NCI-H146 treated with DMSO at 0.1 percent for 48 hours (cell line): ENCODE data around the gene TCF7L2.

Source experiments
- DNase-seq: peaks from one replicate; lab custom pipeline; 2025; ENCODE audit not compliant: unreplicated experiment; lab: John Stamatoyannopoulos, UW

The TCF7L2 gene

DNA sequence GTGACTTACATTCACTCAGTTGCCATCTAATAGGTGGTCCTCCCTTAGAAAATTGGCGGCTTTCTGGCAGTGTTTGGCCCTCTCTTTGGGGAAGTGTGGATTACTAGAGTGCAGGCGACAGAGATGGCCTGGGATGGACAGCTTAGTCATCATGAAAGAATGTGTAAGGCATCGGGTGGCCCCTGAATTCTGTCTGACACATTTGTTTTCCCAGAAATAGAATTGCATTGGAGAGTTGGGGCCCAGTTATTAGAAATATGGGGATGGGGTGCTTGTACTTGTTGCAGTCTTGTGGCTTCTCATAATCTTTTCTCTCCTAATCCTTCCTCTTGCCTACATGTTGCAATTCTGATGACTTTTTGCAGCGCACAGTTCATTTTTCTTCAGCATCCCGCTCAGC, 13.8 kb downstream of the TCF7L2 start:
- no peak for DNase-seq

DNA sequence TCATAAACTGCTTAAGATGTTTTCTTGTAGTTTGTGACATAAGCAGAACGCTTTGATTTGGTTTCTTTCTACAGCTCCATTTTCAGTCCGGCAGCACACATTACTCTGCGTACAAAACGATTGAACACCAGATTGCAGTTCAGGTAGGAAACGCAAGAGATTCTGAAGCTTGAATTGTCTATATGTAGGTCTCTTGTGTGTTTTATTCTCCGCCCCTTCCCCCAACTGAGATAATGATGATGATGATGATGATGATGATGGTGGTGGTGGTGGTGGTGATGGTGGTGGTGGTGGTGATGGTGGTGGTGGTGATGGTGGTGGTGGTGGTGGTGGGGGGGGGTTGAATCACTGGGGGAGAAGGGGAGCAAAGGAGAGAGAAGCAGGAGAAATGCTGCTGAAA, 14.4 kb downstream of the TCF7L2 start:
- no peak for DNase-seq

DNA sequence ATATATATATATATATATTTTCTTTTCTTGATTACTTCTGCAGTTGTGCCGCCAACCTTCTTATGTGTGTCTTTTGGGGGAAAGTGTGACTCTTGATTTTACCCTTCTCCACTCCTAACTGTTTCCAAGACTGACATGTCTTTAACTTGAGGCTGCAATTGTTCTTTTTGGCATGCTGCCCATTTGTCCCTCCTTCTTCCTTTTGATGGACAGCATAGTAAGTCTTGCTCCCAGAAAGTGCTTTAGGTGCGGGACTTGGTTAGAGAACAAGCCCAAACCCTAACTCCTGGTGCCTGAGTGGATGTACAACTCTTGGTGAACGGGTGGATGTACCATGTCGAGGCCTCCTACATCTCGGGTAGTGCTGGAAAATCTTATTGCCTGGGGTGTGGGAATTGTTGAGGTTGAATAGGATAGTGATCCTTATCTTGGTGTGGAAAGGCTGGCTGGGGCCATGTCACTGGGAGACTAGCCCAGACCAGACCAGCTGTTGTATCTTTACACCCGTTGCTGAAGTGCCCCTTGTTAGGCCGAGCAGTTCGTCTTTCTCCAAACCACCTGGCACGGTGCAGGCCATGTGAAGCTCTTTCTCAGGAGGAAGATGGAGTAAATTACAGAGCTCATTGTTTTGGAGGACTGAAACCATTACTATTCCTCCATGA, 16.3 kb downstream of the TCF7L2 start:
- DNase-seq, result no peak

DNA sequence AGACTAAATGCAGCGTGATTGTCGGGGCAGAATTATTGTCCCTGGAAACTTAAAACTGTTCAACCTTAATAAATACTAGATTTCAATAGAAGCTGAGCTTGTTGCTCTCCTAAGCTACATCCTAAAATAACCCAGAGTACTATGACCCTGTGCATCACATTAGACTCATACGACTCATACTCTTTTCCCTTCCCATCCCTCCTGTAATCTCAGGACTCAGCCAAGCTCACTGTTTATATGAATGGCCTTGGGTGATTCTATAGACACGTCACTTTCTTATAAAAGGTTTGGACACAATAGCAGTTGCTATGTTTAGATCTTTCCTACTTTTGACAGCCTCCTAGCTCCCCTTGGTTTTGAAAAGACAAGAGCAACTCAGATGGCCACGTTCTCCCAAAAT, 17.2 kb downstream of the TCF7L2 start:
- DNase-seq, result no peak

DNA sequence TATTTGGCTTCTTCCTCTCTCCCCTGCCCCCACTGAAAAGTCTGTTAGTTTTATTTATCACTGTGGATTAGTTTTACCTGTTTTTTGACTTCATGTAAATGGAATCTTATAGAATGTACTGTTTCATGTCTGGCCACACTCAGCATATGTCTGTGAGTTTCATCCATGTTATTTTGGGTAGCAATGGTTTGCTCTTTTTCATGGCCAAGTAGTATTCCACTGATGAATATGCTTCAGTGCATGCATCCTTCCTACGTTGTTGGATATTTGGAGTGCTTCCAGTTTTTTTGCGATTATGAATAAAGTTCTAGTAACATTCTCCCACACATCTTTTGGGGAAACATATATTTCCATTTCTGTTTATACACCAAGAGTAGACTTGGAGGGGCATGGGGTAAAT, 19.1 kb downstream of the TCF7L2 start:
- DNase-seq, result no peak

DNA sequence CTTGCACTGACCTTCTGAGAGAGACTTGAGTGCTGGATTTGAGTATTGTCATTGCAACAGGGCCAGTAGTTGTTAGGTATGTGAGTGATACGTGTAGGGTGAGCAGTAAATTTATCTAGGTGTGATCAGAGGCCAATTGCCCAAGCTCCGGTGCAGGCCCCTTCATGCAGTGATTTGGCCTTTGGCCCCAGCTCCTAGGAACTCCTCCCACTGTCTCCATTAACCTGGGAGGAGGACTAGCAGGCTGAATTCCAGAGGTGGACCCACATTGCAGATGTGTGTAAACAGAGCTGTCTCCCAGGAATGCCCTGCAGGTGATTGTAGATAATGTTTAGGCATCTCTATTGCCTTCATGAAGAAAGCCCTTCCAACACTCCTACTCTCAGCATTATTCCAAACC, 19.5 kb downstream of the TCF7L2 start:
- DNase-seq, result no peak

DNA sequence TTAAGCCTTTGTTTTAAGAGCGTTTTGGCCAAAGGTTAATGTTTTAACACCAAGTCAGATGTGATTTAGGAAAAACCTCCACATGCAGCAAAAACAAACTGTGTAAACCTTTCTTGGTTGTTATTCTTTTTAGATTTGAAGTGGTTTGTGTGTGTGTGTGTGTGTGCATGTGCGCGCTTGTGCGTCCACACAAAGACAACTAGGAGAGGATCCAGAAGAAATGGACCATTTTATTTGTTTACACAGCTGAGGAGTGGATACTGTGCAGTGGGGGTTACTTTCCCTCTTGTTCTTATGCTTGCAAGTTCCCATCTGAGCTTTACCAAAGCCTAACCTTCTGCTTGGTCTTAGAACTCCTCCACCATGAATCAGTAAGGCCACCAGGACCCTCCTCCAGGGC, 20.0 kb downstream of the TCF7L2 start:
- DNase-seq, result no peak

DNA sequence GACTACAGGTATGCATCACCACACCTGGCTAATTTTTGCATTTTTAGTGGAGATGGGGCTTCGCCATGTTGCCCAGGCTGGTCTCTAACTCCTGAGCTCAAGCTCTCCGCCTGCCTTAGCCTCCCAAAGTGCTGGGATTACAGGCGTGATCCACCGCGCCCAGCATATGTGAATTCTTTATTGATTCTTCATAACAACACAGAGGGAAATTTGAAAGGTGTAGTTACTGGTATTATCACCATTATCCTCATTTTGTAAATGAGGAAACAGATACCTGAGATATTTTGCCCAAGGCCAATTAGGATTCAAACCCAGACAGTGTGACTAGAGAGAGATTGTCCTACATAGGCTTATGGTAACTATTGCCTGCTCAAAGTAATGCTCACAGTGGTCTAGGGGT, 22.6 kb downstream of the TCF7L2 start:
- no peak for DNase-seq

DNA sequence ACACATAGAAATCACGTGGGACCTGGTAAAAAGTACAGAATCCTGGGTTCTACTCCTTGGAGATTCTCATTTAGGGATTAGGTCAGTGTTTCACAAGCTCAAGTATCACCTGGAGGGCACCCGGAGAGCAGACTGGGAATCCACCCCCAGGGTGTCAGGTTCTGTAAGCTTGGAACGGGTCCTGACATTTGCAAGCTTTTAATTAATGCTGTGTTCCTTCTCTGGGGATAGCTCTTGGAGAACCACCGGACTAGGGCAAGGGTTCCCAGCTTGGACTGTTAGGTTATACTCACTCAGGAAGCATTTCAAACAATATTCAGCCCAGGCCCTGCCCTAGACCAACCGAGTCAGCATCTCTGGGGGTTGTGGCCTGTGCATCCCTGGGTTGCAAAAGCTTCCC, 23.0 kb downstream of the TCF7L2 start:
- DNase-seq, result no peak

DNA sequence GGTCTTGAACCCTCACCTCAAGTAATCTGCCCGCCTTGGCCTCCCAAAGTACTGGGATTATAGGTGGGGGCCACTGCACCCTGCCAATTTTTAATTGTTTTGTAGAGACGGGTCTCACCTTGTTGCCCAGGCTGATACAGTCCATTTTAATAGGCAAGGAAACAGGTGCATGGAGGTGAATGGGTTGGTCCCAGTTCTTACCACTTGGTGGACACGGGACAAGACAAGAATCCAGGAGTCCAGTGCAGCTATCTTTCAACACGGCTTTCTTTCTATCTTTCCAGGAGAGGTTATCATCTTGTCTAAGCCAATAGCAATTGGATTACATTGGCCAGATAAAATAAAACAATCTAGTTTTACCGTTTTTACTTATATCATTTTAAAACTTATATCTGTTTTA, 23.8 kb downstream of the TCF7L2 start:
- DNase-seq, result no peak

DNA sequence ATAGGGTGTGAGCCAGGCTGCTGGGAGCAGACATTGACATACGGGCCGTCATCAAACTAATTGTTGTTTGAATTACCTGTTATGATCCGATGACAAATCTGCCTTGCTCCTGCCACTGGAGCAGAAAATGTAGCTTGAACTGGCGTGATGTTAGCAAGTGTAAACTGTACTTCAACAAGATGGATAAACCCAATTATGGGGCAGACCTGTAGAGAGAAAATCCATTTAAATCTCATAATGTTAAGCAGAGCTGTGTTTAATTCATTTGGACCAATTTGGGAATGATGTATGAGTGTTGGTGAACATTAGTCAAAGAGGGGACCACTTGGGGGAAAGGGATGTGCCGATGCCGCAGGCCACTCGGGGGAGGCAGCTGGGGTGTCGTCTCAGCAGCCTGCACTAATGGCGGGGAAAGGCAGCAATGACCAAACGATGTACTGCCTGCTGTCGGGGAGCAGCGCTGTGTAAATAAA, 27.4 kb downstream of the TCF7L2 start:
- no peak for DNase-seq

DNA sequence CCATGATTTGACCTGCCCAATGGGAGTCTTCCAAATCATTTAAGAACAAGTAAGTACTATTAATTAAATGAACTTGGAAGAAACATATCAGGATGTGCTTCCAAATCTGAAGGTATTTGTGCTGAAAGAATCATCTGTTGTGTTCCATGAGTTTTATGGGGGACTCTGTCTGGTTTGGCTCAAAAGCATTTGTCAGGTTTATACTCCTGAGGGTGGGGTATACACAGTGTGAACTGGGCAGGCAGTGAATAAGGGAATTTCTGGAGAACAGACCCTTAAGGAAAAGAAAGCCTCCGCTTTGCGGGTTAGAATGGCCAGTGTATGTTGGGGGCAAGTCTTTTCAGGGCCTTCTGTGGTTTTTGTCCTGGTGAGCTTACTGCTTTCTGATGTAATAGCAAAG, 29.9 kb downstream of the TCF7L2 start:
- no peak for DNase-seq

DNA sequence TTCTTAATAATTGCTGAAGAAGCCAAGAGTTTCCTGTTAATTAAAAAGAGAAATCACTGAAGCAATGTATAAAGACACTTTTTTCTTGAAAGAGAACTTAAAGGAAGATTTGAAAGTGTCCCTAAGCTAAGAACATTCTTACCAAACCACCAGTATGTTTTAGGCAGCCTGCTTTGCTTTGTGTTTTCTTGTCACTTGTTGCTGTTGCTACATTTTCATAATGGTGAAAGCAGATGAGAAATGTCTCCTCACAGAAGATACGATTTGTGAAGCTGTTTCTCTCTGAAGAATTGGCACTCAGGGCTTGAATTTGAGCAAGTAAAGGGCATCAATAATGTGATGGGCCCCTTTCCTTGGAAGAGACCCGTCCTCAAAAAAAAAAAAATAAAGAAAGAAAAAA, 30.9 kb downstream of the TCF7L2 start:
- DNase-seq, result no peak

DNA sequence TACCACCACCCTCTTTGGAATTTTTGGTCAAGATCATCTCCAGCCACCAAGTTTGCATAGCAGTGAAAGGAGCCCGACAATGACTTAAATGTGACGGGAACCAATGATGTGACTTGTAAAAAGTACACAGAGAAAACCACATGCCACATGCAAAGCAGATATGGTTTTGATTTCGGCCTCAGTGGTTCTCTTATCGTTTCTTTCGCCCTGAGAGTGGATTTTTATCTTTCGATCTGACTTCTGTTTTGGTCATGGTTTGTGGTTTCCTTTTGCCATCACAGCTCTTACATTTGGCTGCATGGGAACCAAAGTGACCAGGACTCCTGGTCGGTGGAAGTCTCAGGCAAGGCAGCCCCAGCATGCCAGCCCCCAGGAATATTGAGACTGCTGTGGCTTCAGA, 31.5 kb downstream of the TCF7L2 start:
- DNase-seq, result no peak

DNA sequence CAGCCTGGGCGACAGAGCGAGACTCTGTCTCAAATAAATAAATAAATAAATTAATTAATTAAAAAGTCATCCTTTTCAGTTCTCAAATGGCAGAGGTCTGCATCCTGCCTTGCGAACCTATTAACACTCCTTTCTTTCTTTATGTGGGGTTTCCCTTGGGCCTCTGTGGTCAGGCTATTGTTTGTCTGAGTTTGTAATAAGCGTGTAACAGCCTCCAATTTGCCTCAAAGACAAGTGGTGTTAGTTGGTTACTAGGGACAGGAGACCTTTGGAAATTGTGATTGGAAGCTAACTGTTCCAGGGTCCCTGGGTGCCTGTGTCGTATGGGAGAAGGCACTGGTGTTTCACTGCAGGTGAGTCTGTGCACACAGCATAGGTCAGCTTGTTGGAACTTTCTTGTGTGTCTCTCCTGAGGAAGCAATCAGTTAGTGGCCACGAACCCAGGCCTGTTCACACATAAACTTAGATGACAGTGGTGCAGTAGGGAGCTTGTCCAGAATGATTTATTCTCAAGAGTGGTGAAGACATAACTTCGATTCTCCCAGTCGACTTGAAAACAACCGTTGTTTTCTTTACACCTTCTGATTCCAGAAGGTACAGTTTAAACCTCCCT, 33.5 kb downstream of the TCF7L2 start:
- DNase-seq, result no peak

DNA sequence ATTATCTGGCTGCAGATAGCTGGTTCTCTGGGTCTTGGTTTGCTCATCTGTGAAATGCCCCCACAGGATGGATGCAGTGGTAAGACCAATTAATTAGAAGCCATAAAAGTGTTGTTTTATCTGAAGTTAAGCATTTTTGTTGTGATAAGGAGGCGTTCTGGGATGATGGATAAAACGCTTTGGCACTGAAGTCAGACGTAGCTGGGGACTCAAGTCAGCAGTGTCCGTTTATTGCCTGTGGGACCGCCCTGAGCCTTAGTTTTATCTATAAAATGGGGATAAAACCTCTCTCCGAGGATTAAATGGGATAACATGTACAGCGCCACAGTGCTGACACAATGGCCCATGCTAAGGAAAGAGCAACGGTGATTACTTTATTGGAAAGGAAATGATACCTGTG, 34.7 kb downstream of the TCF7L2 start:
- no peak for DNase-seq

DNA sequence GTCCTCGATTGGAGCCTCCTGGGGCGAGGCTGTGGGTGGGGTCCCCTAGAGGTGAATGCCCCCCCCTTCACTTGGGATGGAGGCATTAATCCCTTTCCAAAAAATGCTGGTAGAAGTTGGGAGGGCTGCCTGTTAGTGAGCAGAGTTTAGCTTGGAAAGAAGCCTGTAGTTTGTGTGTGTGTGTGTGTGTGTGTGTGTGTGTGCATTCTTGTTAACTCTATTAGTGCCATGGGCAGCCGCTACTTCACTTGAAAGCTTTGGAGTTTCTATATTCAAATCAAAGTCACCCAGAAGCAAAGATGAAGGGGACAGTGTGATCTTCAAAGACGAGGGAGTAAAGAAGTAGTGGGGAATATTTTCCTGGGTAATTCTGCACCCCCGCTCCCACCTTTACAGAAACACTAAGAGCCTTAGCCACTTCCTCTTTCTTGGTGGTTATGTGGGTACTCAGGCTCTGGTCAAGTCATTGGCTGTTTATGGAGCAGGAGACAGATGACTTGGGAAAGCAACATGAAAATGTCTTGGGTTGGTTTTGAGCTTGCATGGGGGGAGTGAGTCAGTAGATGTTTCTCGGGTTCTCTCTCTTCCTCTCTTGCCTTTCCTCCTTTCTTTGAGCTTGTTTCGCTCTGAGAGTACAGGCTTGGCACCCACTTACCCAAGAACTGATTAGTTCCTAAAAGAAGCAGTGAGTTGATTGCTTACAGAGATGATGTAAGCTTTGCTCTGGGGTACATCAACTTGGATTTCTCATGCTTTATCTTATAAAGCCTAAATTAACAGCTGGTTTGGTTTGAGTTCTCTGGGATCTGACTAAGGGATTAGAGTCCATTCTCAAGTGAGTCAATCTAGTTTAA, 35.9 kb downstream of the TCF7L2 start:
- no peak for DNase-seq

DNA sequence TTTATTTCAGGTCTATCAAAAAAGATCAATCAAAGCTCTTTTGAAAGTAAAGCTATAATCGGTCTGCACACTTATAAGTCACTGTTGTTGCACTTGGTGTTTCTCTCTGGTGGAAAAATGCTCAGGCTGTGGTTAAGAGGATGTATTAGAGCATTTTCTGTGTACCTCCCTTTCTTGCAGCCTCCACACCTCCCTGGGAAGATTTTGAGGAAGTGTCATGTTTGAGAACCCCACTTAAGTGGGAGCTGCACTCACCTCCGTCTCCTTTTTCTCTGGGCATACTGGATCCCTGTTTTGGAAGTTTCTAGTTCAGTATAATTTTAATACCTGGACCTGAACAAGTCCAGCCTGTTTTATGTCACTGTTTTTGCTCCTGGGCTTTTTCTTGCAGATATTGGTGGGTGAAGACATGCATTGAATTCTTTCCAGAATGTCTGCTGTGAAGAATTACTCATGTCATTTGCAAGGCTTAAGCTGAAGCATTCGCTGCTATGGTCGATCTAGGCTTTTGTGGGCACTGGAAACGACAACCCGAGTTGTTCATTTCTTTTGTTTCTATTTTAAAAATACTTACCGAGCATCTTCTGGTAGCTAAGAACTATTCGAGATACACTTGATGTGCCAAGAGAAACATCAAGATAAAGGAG, 36.6 kb downstream of the TCF7L2 start:
- DNase-seq, result no peak

DNA sequence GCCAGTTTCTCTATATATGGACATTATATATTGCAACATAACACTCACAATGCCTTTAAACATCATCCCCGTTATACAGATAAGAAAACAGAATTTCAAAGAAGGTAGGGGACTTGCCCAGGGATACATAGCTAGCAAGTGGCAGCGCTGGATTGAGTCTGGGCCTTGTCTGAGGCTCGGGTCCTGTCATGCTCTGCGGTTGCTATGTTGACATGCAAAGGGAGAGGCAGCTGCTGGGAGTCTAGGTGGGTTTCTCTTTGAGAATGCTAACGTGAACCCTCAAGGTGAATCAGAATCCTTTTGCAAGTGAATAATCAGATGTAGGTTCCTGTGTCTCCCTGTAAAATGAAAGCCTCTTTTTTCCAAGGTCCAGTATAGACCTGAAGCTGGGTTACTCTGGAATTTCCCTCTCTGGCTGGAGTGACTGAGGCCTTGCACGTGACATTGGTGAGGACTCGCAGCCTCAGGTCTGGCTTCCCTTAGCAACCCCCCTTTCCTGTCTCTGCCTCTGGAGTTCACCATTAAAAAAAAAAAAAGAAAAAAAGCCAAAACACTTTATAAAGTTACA, 38.9 kb downstream of the TCF7L2 start:
- no peak for DNase-seq

DNA sequence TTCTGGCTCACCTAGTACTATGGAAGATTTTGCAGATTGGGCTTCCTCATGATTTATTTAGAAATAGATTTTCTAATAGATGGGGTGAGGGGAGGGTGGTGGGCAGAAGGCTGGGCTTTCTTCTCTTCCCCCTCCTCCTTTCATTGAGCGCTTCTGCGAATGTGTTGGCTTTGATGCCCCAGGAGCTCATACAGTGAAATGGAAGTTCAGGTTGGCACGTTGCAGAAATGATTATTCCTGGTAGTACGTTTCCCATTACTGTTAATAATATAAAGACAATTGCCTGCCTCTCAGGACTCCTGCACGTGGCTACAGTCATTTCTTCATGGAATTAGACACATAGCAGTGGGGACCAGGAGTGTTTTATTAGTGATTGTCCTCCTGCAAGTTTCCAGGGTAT, 39.8 kb downstream of the TCF7L2 start:
- DNase-seq, result no peak

DNA sequence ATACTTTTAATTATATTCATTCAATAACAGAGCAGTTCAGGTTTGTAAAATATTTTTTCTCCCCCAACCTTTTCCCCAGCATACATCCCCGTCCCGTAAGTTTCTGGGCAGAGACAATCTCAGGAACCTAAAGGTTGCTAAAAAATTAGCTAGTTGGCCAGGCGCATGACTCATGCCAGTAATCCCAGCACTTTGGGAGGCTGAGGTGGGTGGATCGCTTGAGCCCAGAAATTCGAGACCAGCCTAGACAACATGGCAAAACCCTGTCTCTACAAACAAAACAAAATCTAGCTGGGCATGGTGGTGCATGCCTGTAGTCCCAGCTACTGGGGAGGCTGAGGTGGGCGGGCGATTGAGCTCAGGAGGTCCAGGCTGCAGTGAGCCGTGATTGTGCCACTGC, 40.2 kb downstream of the TCF7L2 start:
- DNase-seq, result no peak
